ENCODE measurements around the gene SRSF8.
"Not testable (repeated sequence)": the region's sequence is repeated elsewhere in the genome, so short reads cannot be mapped to it uniquely, and the experiment has no call there.

Gene SRSF8

DNA sequence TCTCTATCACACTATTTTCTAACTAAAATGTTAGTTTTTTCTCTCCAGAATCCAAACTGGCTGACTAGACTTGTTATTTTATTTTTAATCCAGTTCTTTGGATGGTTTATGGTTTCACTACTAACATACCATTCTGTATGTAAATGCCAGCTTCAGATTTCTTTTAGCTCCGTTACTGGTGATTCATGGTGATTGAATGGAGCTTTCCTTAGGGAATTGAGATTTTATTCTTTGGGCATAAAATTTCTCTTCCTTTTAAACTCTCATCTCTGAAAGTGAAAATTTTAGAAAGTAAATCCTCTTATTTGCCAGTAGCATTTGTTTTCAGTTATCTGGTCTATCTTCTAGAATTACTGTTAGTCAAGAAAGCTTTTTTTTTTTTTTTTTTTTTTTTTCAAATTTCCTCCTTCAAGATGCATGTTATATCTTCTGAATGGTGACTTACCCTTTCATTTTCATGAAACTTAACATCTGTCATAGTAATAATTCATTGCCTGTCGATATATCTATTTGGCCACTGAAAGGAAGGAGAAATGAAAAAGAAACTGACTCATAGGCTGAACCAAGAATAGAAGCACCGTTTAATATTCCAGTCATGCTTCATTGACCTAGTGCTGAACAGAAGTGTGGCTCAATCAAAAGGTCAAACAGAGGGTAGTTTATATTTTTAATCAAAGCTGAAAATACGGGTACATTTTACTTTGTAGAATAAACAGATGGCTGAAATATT is 29.3 kb downstream of the SRSF8 start:
- no peak for DNase-seq (ENCODE audit: low read depth in 2 of 2)

DNA sequence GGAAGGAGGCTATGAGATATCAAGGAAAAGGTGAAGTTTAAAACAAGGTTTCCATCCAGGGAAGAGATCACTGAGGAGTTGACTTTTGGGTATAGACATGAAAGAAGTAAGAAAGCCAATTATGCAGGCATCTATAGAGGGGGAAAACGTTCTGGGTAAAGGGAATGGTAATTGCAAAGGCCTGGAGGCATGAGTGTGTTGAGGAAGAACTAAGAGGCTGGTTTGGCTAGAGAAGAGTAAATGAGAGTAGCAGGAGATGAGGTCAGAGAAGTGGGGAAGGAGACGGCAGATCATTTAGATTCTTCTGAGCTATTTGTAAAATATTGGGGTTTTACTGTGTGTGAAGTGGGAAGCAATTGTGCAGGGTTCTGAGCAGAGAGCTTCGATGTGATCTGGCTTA is 30.5 kb downstream of the SRSF8 start:
- DNase-seq (ENCODE audit: low read depth in 2 of 2), result no peak

DNA sequence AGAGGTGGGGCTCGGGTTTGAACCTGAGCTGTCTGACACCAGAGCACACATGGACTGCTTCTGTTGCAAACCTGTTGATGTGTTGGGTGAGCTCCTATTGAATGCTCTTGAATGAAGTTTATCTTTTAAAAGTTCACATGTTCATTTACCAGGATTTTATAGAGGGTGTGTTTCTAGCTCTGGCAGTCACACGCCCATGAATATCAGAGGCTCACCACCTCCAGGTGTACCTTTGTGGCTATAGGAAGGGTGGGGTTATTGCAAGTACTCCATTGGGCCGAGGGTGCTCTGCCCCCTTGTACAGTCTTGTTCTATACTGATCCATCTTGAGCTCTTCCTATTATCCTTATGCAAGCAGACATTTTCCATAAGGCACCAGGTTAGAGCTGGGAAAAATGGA is 32.1 kb downstream of the SRSF8 start:
- no peak for DNase-seq (ENCODE audit: low read depth in 2 of 2)

DNA sequence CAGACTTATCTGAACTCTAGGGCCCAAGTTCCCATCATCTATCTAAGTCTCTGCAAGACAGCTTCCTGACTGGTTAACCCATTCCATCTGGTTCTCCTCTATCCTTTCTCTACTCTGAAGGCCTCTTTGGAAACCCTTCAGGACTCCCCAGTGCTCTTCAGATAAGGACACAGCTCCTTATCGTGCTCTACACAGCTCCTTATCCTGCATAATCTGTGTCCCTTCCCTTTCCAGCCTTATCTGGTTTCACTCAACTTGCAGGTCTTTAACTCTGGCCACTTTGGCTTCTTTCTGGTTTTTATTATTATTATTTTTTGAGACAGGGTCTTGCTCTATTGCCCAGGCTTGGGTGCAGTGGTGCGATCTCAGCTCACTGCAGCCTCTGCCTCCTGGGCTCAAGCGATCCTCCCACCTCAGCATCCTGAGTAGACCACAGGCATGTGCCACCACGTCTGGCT is 33.5 kb downstream of the SRSF8 start:
- no peak for DNase-seq (ENCODE audit: low read depth in 2 of 2)

DNA sequence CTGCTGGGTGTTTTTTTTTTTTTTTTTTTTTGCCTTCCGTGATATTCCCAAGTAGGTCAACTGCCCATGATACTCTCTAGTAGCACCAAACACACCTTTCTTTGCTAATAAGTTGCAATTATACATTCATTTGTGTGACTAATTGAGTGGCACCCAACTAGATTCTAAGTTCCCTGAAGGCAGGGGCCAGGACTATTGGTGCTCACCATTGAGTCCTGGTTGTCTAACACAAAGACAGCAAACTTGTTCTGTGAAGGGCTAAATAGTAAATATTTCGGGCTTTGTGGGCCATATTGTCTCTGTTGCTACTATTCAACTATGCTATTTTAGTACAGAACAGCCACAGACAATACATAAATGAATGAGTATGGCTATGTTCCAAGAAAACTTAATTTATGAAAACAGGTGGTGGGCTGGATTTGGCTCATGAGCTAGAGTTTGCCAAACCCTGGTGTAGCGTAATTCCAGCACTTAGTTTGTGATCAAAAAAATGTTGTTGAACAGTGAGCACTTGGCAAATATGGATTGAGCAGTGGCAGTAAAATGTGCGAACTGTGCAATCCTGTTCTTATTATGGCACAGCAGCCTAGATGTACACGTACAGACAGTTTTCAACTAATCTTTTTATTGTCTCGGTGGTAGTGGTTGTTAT is 34.3 kb downstream of the SRSF8 start:
- DNase-seq (ENCODE audit: low read depth in 2 of 2), result no peak

DNA sequence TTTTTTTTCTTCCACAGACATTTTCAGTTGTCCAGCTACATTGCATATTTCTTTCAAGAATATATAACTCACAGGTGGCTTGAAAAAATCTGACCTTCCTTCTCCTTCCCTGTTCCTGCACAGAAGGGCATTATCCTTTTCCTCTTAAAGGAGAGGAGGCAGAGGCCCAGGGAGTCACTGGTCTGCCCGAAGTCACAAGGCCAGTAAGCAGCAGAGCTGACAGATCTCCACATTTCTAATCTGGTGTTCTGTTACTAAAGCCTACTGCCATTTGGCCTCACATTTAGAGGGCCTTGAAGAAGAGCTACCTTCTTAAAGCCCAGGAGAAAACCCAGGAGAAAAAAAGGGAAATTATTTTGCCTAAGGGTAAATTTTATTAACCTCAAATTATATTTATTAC is 35.2 kb downstream of the SRSF8 start:
- DNase-seq (ENCODE audit: low read depth in 2 of 2), result no peak

DNA sequence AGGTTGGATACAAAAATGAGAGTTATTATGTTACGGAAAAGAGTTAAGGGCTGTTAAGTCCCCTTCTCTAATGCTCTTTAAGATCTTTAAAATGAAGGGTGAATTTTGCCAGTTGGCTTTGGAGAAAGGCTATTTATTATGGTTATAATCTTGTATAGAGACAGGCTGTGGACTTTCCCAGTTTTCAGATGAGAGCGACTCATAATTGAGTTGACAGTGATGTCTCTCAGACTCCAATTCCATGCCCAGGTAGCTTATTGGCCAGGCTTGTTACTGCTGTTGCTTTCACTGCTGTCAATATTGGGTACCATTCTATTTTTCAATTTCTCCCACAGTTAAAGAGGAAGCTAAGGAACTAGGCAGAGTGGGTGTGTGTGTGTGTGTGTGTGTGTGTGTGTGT is 36.0 kb downstream of the SRSF8 start:
- DNase-seq (ENCODE audit: low read depth in 2 of 2), result no peak

DNA sequence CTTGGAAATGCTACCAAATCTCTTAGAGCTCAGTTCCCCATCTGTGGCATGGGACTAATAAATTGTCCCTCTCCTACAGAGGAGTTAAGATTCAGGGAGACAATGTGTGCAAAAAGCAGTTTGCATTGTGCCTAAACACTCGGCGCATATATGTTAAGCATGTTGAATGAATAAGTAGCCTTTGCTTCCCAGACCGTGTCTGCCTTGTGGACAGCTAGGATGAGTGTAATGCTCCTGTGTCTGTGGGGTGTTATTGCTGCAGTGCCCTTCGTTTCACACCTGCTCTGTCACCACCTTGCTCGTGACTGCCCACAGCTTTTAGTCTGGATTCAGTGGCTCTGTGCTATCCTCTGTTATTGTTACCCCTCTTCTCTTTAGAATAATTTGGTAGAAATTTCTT is 37.0 kb downstream of the SRSF8 start:
- DNase-seq (ENCODE audit: low read depth in 2 of 2), result no peak

DNA sequence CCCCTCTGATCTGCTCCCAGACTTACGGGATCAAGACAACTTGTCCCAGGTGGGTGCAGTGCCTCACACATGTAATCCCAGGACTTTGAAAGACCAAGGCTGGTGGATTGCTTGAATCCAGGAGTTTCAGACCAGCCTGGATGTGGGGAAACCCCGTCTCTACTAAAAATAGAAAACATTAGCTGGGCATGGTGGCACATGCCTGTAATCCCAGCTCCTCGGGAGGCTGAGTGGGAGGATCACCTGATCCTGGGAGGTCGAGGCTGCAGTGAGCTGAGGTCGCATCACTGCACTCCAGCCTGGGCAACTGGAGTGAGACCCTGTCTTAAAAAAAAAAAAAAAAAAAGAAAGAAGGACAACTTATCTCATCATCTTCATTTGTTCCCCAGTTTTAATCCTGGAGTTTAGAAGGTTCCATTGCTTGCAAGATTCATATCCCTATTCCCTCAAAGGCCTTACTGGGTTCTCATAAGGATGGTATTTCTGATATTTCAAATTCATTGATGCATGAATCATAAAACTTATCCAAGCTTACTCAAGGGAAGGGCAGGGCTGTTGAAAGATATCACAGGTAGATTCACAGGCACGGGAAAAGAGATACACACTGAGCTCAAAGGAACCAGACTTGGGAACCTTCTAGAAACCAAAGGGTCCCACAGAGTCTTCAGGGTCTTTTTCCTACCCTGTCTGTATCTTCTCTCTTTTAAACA is 37.6 kb downstream of the SRSF8 start:
- DNase-seq (ENCODE audit: low read depth in 2 of 2), result no peak

DNA sequence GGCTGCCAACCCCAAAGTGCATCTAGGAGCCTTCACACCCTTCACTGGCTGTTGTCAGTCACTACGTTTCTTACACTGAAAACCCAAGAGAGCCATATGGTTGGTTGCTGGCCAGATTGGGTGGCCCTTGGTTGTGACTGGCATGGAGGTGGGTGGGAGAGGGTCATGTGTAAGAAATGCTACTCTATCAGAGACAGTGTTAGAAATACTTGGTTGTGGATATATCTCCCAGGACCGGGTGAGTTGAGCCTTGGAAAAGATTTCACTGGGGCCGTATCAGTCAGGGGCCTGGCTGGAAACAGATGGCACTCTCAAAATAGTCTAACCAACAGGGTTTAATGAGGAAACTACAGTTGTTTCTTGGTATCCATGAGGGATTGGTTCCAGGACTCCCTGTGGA is 38.1 kb downstream of the SRSF8 start:
- no peak for DNase-seq (ENCODE audit: low read depth in 2 of 2)

DNA sequence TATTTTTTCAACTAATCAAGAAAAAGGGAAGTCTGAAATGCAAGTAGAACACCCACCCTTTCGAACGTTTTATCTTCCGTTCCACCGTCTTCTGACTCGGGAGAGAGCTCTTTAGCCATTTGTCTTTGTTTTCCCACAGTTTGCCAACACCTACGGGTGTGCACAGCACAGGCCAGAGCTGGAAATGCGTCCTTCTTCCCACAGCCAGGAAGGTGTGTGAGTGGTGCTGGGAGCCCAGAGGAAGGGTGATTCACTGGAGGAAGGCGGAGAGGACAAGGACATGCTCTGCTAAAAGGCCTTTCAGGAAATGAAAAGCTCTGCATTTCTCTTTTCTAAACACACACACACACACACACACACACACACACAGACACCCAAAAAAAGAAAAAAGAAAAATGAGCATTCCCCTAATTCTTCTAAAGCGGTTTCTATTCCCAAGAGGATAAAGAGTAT is 41.5 kb downstream of the SRSF8 start:
- DNase-seq (ENCODE audit: low read depth in 2 of 2), result no peak

DNA sequence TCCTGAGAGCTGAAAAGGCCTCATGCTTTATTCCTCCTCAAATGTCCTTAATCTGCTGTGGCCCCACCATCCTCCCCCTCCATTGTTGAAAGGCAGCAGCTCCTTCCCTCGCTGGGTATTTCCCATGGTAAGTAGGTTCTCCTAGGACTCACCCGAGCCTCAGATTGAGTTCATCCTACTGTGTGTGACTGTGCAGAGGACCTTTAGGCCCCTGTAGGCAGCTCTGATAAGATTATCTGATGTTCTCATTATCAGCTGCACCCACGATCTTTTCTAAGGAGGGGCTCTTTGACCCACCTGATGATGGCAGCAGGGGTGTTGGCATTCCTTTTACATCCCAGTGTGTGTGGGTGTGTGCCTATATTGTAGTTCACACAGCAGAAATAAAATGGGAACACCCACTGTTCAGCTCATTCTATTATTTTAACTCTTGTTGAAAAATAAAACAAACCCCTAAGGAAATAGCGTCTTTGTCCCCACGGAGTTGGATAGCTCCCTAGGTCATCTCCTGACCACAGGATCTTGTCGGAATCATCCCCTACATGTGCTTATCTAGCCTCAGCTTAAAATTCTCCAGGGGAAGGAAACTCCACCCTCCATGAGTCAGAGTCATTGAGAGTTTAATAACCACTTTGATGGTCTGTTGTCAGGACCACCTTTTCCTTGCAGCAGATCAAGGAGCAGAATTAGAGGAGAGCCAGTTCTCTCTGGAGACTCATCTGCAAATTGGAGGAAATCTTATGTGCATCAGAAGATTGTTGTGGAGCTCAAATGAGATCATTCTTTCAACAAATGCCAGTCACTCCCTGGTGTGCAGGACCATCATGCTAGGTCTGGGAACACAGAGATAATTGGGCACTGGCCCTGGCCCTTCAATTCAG is 42.2 kb downstream of the SRSF8 start:
- DNase-seq (ENCODE audit: low read depth in 2 of 2), result no peak

DNA sequence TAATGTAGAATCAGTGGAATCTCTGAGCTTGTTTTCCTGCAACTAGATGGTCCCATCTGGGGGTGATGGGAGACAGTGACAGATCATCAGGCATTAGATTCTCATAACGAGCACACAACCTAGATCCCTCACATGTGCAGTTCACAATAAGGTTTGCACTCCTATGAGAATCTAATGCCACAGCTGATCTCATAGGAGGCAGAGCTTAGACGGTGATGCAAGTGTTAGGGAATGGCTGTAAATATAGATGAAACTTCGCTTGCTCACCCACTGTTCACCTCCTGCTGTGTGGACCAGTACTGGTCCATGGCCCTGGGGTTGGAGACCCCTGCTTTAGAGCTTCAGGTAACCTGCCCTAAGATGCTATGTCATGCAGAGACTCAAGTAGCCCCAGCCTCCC is 44.8 kb downstream of the SRSF8 start:
- not testable (repeated sequence) for DNase-seq (ENCODE audit: low read depth in 2 of 2)

DNA sequence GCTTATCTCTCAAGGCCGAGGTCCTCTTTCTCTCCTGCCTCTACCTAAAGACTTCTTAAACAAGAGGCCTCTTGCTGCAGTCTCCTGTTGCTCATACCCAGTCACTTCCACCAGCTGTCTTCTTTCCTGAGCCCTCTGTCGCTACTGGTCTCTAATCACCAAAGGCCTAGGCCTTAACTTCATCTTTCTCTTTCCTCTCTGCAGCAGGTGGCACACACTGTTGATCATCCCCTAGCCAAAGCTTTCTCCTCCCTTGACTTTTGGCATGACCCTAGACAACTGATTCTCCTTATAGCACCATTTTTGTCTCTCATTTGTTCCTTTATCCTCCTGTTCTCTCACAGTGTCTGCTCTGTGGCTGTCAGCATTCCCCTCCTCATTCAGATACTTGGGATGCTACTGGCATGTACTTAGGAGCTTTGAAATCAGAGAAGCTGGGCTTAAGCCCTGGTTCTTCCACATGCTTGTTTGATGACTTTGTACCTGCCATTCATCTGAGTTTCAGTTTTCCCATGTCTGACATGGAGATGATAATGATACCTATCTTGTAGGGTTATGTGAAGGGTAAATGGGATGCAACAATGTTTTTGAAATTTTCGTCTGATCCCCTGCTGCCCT is 45.3 kb downstream of the SRSF8 start:
- no peak for DNase-seq (ENCODE audit: low read depth in 2 of 2)

DNA sequence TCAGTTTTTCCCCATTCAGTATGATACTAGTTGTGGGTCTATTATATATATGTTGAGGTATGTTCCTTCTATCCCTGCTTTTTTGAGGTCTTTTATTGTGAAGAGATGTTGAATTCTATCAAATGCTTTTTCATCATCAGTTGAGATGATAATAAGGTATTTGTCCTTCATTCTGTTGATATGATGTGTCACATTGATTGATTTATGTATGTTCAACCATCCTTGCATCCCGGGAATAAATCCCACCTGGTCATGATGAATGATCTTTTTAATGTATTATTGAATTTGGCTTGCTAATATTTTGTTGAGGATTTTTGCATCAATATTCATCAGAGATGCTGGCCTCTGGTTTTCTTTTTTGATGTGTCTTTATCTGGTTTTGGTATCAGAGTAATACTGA is 48.9 kb downstream of the SRSF8 start:
- no peak for DNase-seq (ENCODE audit: low read depth in 2 of 2)

DNA sequence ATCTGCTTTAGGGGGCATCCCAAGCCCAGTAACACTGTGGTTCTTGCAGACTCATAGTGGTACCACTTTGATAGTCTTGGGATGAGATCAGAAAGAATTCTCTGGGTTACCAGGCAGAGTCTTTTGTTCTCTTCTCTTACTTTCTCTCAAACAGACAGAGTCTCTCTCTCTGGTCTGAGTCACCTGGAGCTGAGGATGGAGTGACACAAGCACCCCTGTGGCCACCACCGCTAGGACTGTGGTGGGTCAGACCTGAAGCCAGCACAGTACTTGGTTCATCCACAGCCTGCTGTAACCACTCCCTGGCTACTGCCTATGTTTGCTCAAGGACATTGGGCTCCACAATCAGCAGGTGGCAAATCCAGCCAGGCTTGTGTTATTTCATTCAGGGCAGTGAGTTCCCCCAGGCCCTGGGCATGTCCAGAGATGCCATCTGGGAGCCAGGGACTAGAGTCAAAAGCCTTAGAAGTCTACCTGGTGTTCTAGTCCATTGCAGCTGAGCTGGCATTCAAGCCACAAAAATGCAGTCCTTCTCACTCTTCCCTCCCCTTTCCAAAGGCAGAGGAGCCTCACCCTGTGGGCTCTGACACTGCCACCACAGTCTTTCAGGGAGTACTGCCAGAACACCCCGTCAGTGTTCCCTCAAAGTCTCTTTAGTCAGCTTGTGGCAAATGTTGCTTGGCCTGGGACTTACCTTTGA is 52.8 kb downstream of the SRSF8 start:
- no peak for DNase-seq (ENCODE audit: low read depth in 2 of 2)

Data from stimulated activated CD8-positive, alpha-beta memory T cell treated with anti-CD3 and anti-CD28 coated beads, Interleukin-15, amount 100 ng/mL, for 4 hours (primary cell).